ENCODE results near the gene CASS4. TPM values are rescaled to one million over a fixed set of nuclear protein-coding genes. Genes with fewer than 3 reads are reported as not detected.

CASS4 gene
- total and polyA plus RNA-seq, 2 donors (not counting 3 experiments of a cell fraction or from before 2014, with no cell fraction given) = not detected

DNA sequence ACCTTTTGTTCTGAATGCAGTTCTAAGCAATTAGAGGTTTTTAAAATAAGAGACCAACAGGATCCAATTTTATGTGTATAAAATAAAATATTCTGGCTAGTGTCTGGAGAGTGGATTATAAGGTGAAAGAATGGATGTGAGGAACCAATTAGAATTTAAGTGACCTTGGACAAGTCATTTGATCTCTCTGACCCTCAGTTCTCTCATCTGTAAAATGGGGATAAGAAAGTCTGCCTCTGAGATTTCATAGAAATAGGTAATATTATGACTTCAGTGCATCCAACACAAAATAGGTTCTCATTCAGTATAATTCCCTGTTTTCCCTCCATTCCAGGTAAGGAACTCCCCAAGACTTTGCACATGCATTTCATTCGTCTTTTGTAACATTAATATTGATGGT is 18.9 kb downstream of the CASS4 start:
- intact Hi-C loops (cut with micrococcal nuclease) (no loop called here), dilution Hi-C loops (cut with MboI; ENCODE audit: extremely low pct_ligation_motif_present, low sequenced_read_pairs) (no loop called here)
- CTCF ChIA-PET = no interaction called here
- DNase-seq (ENCODE audit: low read depth, low spot score) (no peak), FAIRE-seq (no peak)
- Histone ChIP-seq H3K9me1 (replicated peaks; ENCODE audit: control insufficient read depth, extremely low read depth, insufficient read depth, low read length) (no peaks in the 10 kb centered on the region), H3K27ac (ENCODE audit: insufficient read depth, low read depth, low read length) (no peak overlapping the region), H3K79me2 (ENCODE audit: control insufficient read depth, insufficient read depth, low read length) (no peaks in the 10 kb centered on the region), H3K9ac (replicated peaks; ENCODE audit: extremely low read depth, insufficient read depth, low read length) (no peak overlapping the region), H2AFZ (ENCODE audit: low read depth, low read length) (no peak overlapping the region), H3K27me3 (ENCODE audit: control insufficient read depth in 2 of 2, insufficient read depth in 2 of 2, low read length in 2 of 2) (peaks cover 60 to 65% of the 10 kb centered on the region in 2 experiments), H4K20me1 (replicated peaks; ENCODE audit: control insufficient read depth, extremely low read depth, insufficient read depth, low read length) (no peaks in the 10 kb centered on the region), H3K4me1 (ENCODE audit: control insufficient read depth, extremely low read depth, insufficient read depth, low read length) (peaks cover 2% of the 10 kb centered on the region), H3K4me2 (ENCODE audit: insufficient read depth, low read length) (no peak overlapping the region), H3K36me3 (ENCODE audit: control insufficient read depth in 2 of 2, extremely low read depth in 1 of 2, insufficient read depth in 2 of 2, low read length in 2 of 2) (no peaks in the 10 kb centered on the region), H3K4me3 (replicated peaks in 1 of 3; ENCODE audit: insufficient read depth in 1 of 3, low read depth in 1 of 3, low read length in 3 of 3) (no peak overlapping the region), H3K9me3 (replicated peaks; ENCODE audit: control insufficient read depth, insufficient read depth, low read length) (no peaks in the 10 kb centered on the region)
- no TSS peak for BruUV-seq (replicated peaks)
- POLR2A ChIA-PET = no interaction called here
- no peak for TF ChIP-seq POLR2A (IDR thresholded peaks at IDR 0.05; ENCODE audit: low read depth, low read length)
- TF ChIP-seq GATA2 (IDR thresholded peaks at IDR 0.05; ENCODE audit: insufficient read depth, insufficient read length, low read depth, low read length) = no peak
- no peak for TF ChIP-seq JUN (IDR thresholded peaks at IDR 0.05; ENCODE audit: borderline replicate concordance, insufficient read depth, insufficient read length, low read depth)
- TF ChIP-seq MYC (IDR thresholded peaks at IDR 0.05; ENCODE audit: low read depth, low read length) = no peak
- no peak for TF ChIP-seq POLR2AphosphoS5 (IDR thresholded peaks at IDR 0.05; ENCODE audit: insufficient read depth, low read depth, low read length)
- TF ChIP-seq FOS (IDR thresholded peaks at IDR 0.05; ENCODE audit: borderline replicate concordance, insufficient read depth, low read length) = no peak
- TF ChIP-seq, protein P1, sequence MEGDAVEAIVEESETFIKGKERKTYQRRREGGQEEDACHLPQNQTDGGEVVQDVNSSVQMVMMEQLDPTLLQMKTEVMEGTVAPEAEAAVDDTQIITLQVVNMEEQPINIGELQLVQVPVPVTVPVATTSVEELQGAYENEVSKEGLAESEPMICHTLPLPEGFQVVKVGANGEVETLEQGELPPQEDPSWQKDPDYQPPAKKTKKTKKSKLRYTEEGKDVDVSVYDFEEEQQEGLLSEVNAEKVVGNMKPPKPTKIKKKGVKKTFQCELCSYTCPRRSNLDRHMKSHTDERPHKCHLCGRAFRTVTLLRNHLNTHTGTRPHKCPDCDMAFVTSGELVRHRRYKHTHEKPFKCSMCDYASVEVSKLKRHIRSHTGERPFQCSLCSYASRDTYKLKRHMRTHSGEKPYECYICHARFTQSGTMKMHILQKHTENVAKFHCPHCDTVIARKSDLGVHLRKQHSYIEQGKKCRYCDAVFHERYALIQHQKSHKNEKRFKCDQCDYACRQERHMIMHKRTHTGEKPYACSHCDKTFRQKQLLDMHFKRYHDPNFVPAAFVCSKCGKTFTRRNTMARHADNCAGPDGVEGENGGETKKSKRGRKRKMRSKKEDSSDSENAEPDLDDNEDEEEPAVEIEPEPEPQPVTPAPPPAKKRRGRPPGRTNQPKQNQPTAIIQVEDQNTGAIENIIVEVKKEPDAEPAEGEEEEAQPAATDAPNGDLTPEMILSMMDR (IDR thresholded peaks at IDR 0.05; ENCODE audit: extremely low read depth in 1 of 2, insufficient read depth in 1 of 2, low read depth in 1 of 2, low read length in 2 of 2) = no peak
- no peak for TF ChIP-seq EZH2 (IDR thresholded peaks at IDR 0.05; ENCODE audit: borderline replicate concordance, low read depth, low read length, severe bottlenecking)
- TF ChIP-seq, protein P2, sequence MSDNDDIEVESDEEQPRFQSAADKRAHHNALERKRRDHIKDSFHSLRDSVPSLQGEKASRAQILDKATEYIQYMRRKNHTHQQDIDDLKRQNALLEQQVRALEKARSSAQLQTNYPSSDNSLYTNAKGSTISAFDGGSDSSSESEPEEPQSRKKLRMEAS (IDR thresholded peaks at IDR 0.05; ENCODE audit: insufficient read depth, insufficient read length) = no peak
